K562 (cell line): ENCODE results near the gene ARHGAP9. TPM values are rescaled to one million over a fixed set of nuclear protein-coding genes. Genes with fewer than 3 reads are reported as not detected.

Source experiments
- ATF1 ChIP-seq, 2 experiments: fragments of 450-650 bp in 1 of 2; IDR thresholded peaks; 2 replicates each; pipeline ENCODE4 v1.6.1; 2016; ENCODE audit warnings: missing compliant biosample characterization in 1 of 2, missing genetic modification characterization in 1 of 2
- CTCFL ChIP-seq: IDR thresholded peaks from 2 replicates; pipeline ENCODE4 v1.6.1; 2011; ENCODE audit warnings: borderline replicate concordance, low read depth, mild to moderate bottlenecking, moderate library complexity, low read length; ENCODE audit not compliant: insufficient read depth, poor library complexity, severe bottlenecking
- DPF2 ChIP-seq: fragments of 450-650 bp; IDR thresholded peaks from 2 replicates; pipeline ENCODE4 v1.6.1; 2016
- ELF2 ChIP-seq: fragments of 250-450 bp; sonication (Bioruptor Pico); IDR thresholded peaks from 2 replicates; pipeline ENCODE4 v1.5.0; 2021; ENCODE audit warnings: mild to moderate bottlenecking
- MCM2 ChIP-seq: fragments of 450-650 bp; IDR thresholded peaks from 2 replicates; pipeline ENCODE4 v1.6.1; 2017; ENCODE audit warnings: low read depth, mild to moderate bottlenecking
- MEF2A ChIP-seq: IDR thresholded peaks from 2 replicates; pipeline ENCODE4 v1.6.1; 2011; ENCODE audit warnings: low read depth, mild to moderate bottlenecking, low read length, moderate library complexity; ENCODE audit not compliant: control insufficient read depth
- NCOA4 ChIP-seq: fragments of 450-650 bp; IDR thresholded peaks from 2 replicates; pipeline ENCODE4 v1.6.1; 2018; ENCODE audit warnings: mild to moderate bottlenecking; ENCODE audit not compliant: partially characterized antibody
- NCOR1 ChIP-seq: fragments of 450-650 bp; IDR thresholded peaks from 2 replicates; pipeline ENCODE4 v1.6.1; 2016; ENCODE audit warnings: mild to moderate bottlenecking, moderate library complexity
- REST ChIP-seq, 2 experiments: fragments of 450-650 bp; formaldehyde crosslinking in 1 of 2; IDR thresholded peaks; 2 replicates each; pipeline versions ENCODE4 v1.4.0 to v1.6.1; 2014 to 2020; ENCODE audit warnings: mild to moderate bottlenecking in 2 of 2, borderline replicate concordance in 1 of 2, low read depth in 1 of 2
- RFX7 ChIP-seq: fragments of 250-450 bp; sonication (Bioruptor Pico); IDR thresholded peaks from 2 replicates; pipeline ENCODE4 v1.5.1; 2021; ENCODE audit warnings: mild to moderate bottlenecking
- SNAPC5 ChIP-seq: fragments of 250-450 bp; sonication (Bioruptor Pico); IDR thresholded peaks from 2 replicates; pipeline ENCODE4 v1.8.0; 2021; ENCODE audit warnings: moderate library complexity, mild to moderate bottlenecking, inconsistent platforms
- TBL1XR1 ChIP-seq, 2 experiments: IDR thresholded peaks; 2 replicates each; pipeline ENCODE4 v1.6.1; 2012; ENCODE audit warnings: improper control_type of control experiment in 2 of 2, low read length in 2 of 2, mild to moderate bottlenecking in 1 of 2
- TOE1 ChIP-seq, 2 experiments: fragments of 450-650 bp in 1 of 2; sonication (generic) in 1 of 2; formaldehyde crosslinking in 1 of 2; IDR thresholded peaks; 2 replicates each; pipeline versions ENCODE4 v1.7.1 to v1.8.0; 2016 to 2022; ENCODE audit warnings: borderline replicate concordance in 2 of 2, mild to moderate bottlenecking in 2 of 2, antibody characterized with exemption in 1 of 2, inconsistent platforms in 1 of 2, low read depth in 1 of 2, missing genetic modification reagents in 1 of 2, moderate library complexity in 1 of 2
- ZNF583 ChIP-seq: fragments of 250-450 bp; sonication (Bioruptor Pico); IDR thresholded peaks from 2 replicates; pipeline ENCODE4 v1.4.0; 2020
- ZNF644 ChIP-seq: fragments of 200-800 bp; sonication (Bioruptor generic); IDR thresholded peaks from 2 replicates; pipeline ENCODE4 v1.6.1; 2016; ENCODE audit warnings: low read depth, missing genetic modification characterization, missing compliant biosample characterization
- polyA plus RNA-seq, 8 experiments: library from polyadenylated mRNA; depleted of rRNA in 4 of 8; stranded (reverse) in 5 of 8; unstranded in 3 of 8; fragments of >200 nt; fragmentation: Nextera tagmentation in 2 of 8; fragmentation: Illumina TruSeq in 1 of 8; extraction: Ambion mirVana in 2 of 8; extraction: Trizol in 1 of 8; gene quantifications; 2 replicates each; pipeline versions ENCODE4 v1.2.1 to v1.2.3, GENCODE V29; 2011 to 2014; ENCODE audit warnings: inconsistent platforms in 1 of 8, missing spikeins in 1 of 8
- total RNA-seq, 7 experiments: library from RNA; depleted of rRNA in 6 of 7; stranded (reverse); fragments of >200 nt in 6 of 7; fragmentation: Illumina TruSeq in 2 of 7; extraction: Trizol in 2 of 7; gene quantifications; 2 replicates each; pipeline versions ENCODE4 v1.2.1 to v1.2.3, GENCODE V29; 2011 to 2021; ENCODE audit warnings: low replicate concordance in 1 of 7

ARHGAP9 gene
- total and polyA plus RNA-seq, 9 of the 15 experiments (the other 6 are each of a cell fraction or from before 2014, with no cell fraction given) = 1.5 to 10.2 (median 5.1) TPM

- TF ChIP-seq MEF2A (no peak), ATF1 (CRISPR knock-in tag; IDR thresholded peaks at IDR 0.05) (no peak), ATF1 (tag; IDR thresholded peaks at IDR 0.05) (peak; percentile 71), ZNF583 (no peak), RFX7 (CRISPR knock-in tag) (no peak), ZNF644 (tag) (no peak), TBL1XR1 (IDR thresholded peaks at IDR 0.05; ENCODE audit: low read length in 2 of 2) (no peak), SNAPC5 (CRISPR knock-in tag) (no peak), TOE1 (IDR thresholded peaks at IDR 0.05; ENCODE audit: borderline replicate concordance) (peak; percentile 82), TOE1 (CRISPR knock-in tag; IDR thresholded peaks at IDR 0.05; ENCODE audit: borderline replicate concordance, low read depth) (no peak), MCM2 (no peak), NCOA4 (no peak), ELF2 (no peak), CTCFL (peak; percentile 56), NCOR1 (no peak), DPF2 (peak; percentile 63), REST (IDR thresholded peaks at IDR 0.05; ENCODE audit: borderline replicate concordance) (peak; percentile 75), REST (CRISPR knock-in tag; IDR thresholded peaks at IDR 0.05; ENCODE audit: low read depth) (no peak)
Observed at GRCh38 chr12:57462251-57462911, 17.3 kb downstream of the ARHGAP9 start (continued).
